Measurements from ENCODE around the gene MYL12B. TPM values are rescaled to one million over a fixed set of nuclear protein-coding genes. Genes with fewer than 3 reads are reported as not detected.

MYL12B gene
- total RNA-seq: 185 and 198 TPM in 2 replicates

GRCh38 chr18:3261373-3262233, at the start of gene MYL12B:
Gene MYL12B, plus strand, starts transcription at chr18:3262133. Its CDS starts 10,766 bp downstream, at chr18:3272899.
- Mint-ChIP-seq H3K4me3 (peak within 1 kb of the TSS; percentile 94), H3K9me3 (no peaks in the 10 kb centered on the region), H3K36me3 (ENCODE audit: low read depth) (peaks cover 37% of the 10 kb centered on the region), H3K27ac (peak within 1 kb of the TSS; percentile 97), H3K27me3 (no peaks in the 10 kb centered on the region), H3K4me1 (peaks cover 80% of the 10 kb centered on the region)
- no peak for TF ChIP-seq CTCF (IDR thresholded peaks at IDR 0.05)
- intact Hi-C loops (cut with micrococcal nuclease): loop anchor here (1.0 to 5.0 kb wide), 5 partner anchors 14 to 689 kb away; partner anchors contain the start of genes METTL4, MYL12A, NDC80 and TGIF1
- ATAC-seq (ENCODE audit: low read depth) (peak; percentile 83), DNase-seq (peak; percentile 81)
- POLR2A ChIA-PET: interaction anchor here (0.6 to 5.7 kb wide), 26 partner anchors 8 to 603 kb away, joined by 3 to 166 read pairs (median 4); partner anchors contain the start of gene MYL12A
- CTCF ChIA-PET: interaction anchor here (1.6 kb wide), 1 partner anchor 15 kb away, joined by 11 read pairs; the partner anchor contains the start of gene MYL12A

- no peak for DNase-seq
- intact Hi-C loops (cut with micrococcal nuclease): no loop called here
- no peak for ATAC-seq (ENCODE audit: low read depth)
- H3K4me1 Mint-ChIP-seq: no peaks in the 10 kb centered on the region
- ChIA-PET CTCF (no interaction called here), POLR2A (interaction anchor here (0.6 kb wide), 1 partner anchor 16 kb away, joined by 4 read pairs; no protein-coding TSS in a partner anchor)
- H3K36me3 Mint-ChIP-seq (ENCODE audit: low read depth): peaks cover 15% of the 10 kb centered on the region
- no peaks in the 10 kb centered on the region for H3K9me3 Mint-ChIP-seq
- no peak for TF ChIP-seq CTCF (IDR thresholded peaks at IDR 0.05)
- H3K4me3 Mint-ChIP-seq: no peak overlapping the region
- H3K27ac Mint-ChIP-seq: no peak overlapping the region
- no peaks in the 10 kb centered on the region for H3K27me3 Mint-ChIP-seq
These were observed 49.3 kb upstream of the MYL12B start for GRCh38 chr18:3212657-3213056.

GRCh38 chr18:3213300-3214059, 48.5 kb upstream of the MYL12B start:
- H3K4me1 Mint-ChIP-seq: no peaks in the 10 kb centered on the region
- DNase-seq (no peak), ATAC-seq (ENCODE audit: low read depth) (no peak)
- CTCF ChIA-PET: no interaction called here
- no peak overlapping the region for H3K4me3 Mint-ChIP-seq
- peaks cover 14% of the 10 kb centered on the region for H3K36me3 Mint-ChIP-seq (ENCODE audit: low read depth)
- POLR2A ChIA-PET: no interaction called here
- H3K9me3 Mint-ChIP-seq: no peaks in the 10 kb centered on the region
- TF ChIP-seq CTCF (IDR thresholded peaks at IDR 0.05): no peak
- no peaks in the 10 kb centered on the region for H3K27me3 Mint-ChIP-seq
- intact Hi-C loops (cut with micrococcal nuclease): no loop called here
- H3K27ac Mint-ChIP-seq: no peak overlapping the region

- ChIA-PET POLR2A (no interaction called here), CTCF (interaction anchor here (1.0 kb wide), 1 partner anchor 31 kb away, joined by 3 read pairs; no protein-coding TSS in a partner anchor)
- Mint-ChIP-seq H3K27ac (no peak overlapping the region), H3K27me3 (no peaks in the 10 kb centered on the region), H3K9me3 (no peaks in the 10 kb centered on the region), H3K4me1 (no peaks in the 10 kb centered on the region), H3K4me3 (no peak overlapping the region), H3K36me3 (ENCODE audit: low read depth) (peaks cover 13% of the 10 kb centered on the region)
- DNase-seq (no peak), ATAC-seq (ENCODE audit: low read depth) (no peak)
- TF ChIP-seq CTCF (IDR thresholded peaks at IDR 0.05): no peak
- intact Hi-C loops (cut with micrococcal nuclease): no loop called here
These were observed 46.9 kb upstream of the MYL12B start for GRCh38 chr18:3214855-3215637.
